Measurements from ENCODE around the gene CDC40.
"Not testable (repeated sequence)": the region's sequence is repeated elsewhere in the genome, so short reads cannot be mapped to it uniquely, and the experiment has no call there.

CDC40 gene

DNA sequence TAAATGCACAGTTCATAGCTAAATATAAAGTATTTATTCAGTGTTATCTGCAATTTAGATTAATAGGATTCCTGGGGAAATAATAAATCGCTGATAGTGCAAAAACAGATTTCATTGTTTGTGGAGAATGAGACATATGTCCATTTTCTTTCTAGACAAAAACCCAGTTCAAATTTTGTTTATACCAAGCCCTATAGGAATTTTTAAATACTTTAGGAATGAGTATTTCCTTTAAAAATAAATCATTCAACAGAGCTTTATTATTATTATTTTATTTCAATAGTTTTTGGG, 91.5 kb downstream of the CDC40 start:
- no peak for DNase-seq

DNA sequence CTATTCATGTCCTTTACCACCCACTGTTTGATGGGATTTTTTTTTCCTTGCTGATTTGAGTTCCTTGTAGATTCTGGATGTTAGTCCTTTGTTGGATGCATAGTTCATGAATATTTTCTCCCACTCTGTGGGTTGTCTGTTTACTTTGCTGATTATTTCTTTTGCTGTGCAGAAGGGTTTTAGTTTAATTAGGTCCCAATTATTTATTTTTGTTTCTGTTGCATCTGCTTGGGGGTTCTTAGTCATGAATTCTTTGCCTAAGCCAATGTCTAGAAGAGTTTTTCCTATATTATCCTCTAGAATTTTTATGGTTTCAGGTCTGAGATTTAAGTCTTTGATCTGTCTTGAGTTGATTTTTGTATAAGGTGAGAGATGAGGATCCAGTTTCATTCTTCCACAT, 92.6 kb downstream of the CDC40 start:
- not testable (repeated sequence) for DNase-seq

DNA sequence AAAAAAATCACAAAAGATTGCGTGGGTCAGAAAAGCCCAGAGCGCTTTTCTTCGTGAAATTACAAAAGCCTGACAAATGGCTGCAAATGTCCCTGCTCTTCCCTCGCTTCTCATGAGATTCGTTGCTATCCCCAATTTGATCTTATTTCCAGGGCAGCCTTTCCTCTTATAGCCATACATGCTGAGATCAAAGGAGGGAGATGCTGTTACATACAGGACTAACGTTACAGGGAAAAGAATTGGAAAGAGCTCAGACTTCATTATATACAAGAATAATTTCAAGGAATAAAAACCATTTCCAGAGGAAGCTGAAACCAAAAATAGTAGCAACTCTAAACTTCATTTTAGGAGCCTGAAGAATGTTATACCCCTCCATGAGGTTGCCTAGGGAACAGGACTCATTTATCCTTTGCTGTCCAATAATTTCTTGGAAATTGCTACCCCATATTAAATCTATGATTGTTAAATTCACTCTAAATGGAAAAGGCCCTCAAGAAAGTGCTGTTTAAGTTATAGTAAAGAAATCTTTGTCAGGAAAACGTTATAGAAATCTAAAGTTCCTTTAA, 97.0 kb downstream of the CDC40 start:
- no peak for DNase-seq

Measured in NCI-H524 (cell line).